GM19043 (cell line): Measurements from ENCODE around the gene HDAC8.
"Not testable (repeated sequence)": the region's sequence is repeated elsewhere in the genome, so short reads cannot be mapped to it uniquely, and the experiment has no call there.

ENCODE experiments used
- ATAC-seq: cut with Tn5 transposase; IDR thresholded peaks from one replicate; pipeline ENCODE4 v1.9.1; 2021; ENCODE audit warnings: low read depth; ENCODE audit not compliant: unreplicated experiment

Gene HDAC8

GRCh38 chrX:72539822-72540221 lies 32.8 kb downstream of the HDAC8 start:
- ATAC-seq = no peak

GRCh38 chrX:72536542-72536941 lies 36.1 kb downstream of the HDAC8 start:
- ATAC-seq = no peak

GRCh38 chrX:72532366-72532765 lies 40.3 kb downstream of the HDAC8 start:
- no peak for ATAC-seq

GRCh38 chrX:72526534-72527508 lies 45.8 kb downstream of the HDAC8 start:
- no peak for ATAC-seq

- no peak for ATAC-seq
These were observed 73.9 kb downstream of the HDAC8 start for GRCh38 chrX:72498782-72499181.

GRCh38 chrX:72495046-72495445 lies 77.6 kb downstream of the HDAC8 start:
- no peak for ATAC-seq

GRCh38 chrX:72492499-72492898 lies 80.1 kb downstream of the HDAC8 start:
- ATAC-seq = no peak

GRCh38 chrX:72490221-72490620 lies 82.4 kb downstream of the HDAC8 start:
- ATAC-seq = not testable (repeated sequence)

GRCh38 chrX:72487661-72488060 lies 85.0 kb downstream of the HDAC8 start:
- ATAC-seq = no peak

GRCh38 chrX:72479324-72480274 lies 93.0 kb downstream of the HDAC8 start:
- no peak for ATAC-seq

- no peak for ATAC-seq
These were observed 93.8 kb downstream of the HDAC8 start for GRCh38 chrX:72478853-72479252.

- no peak for ATAC-seq
These were observed 94.3 kb downstream of the HDAC8 start for GRCh38 chrX:72478351-72478750.

GRCh38 chrX:72477781-72478181 lies 94.9 kb downstream of the HDAC8 start:
- no peak for ATAC-seq

- no peak for ATAC-seq
These were observed 95.3 kb downstream of the HDAC8 start for GRCh38 chrX:72477376-72477775.

- ATAC-seq = no peak
These were observed 96.5 kb downstream of the HDAC8 start for GRCh38 chrX:72475952-72476668.

GRCh38 chrX:72475338-72475737 lies 97.3 kb downstream of the HDAC8 start:
- no peak for ATAC-seq

GRCh38 chrX:72470532-72471223 lies 102.0 kb downstream of the HDAC8 start:
- no peak for ATAC-seq

GRCh38 chrX:72470117-72470516 lies 102.5 kb downstream of the HDAC8 start:
- no peak for ATAC-seq

- ATAC-seq = no peak
These were observed 104.0 kb downstream of the HDAC8 start for GRCh38 chrX:72468607-72469006.

- no peak for ATAC-seq
These were observed 105.5 kb downstream of the HDAC8 start for GRCh38 chrX:72467135-72467534.
